GM12892 (cell line): ENCODE results near the gene ACACB.

ENCODE experiments used
- POLR2A ChIP-seq: IDR thresholded peaks from 2 replicates; pipeline ENCODE4 v1.6.1; 2011; ENCODE audit warnings: low read depth, low read length, control low read depth
- TAF1 ChIP-seq: IDR thresholded peaks from 2 replicates; pipeline ENCODE4 v1.6.1; 2011; ENCODE audit warnings: low read depth, mild to moderate bottlenecking, control low read depth, low read length, borderline replicate concordance

DNA sequence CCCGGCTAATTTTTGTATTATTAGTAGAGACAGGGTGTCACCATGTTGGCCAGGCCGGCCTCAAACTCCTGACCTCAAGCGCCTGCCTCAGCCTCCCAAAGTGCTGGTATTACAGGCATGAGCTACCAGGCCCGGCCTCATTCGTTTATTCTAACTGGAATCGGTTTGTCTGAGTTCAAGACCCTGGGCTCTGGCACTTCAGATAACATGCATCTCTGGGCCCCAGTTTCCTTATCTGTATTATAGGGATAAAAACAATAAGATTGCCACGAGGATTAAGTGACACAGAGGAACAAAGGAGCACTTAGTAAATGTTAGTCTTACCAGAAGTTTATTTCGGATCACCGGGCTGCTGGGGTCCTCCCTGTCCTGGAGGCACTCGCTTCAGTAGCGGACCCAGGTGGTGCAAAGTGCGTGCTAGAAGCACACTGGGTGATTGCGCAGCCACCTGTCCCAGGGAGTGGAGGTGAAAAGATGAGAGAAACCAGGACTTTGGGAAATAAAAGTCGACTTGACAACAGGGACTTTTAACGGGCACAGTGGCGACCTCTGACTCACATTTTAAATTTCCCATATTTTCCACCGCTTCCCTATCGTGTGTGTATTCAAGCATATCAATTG is 37.5 kb downstream of the ACACB start:
- no peak for TF ChIP-seq POLR2A
- TF ChIP-seq TAF1, result no peak
